A673 (cell line): ENCODE measurements around the gene LSM3. TPM values are rescaled to one million over a fixed set of nuclear protein-coding genes. Genes with fewer than 3 reads are reported as not detected.
"Not testable (repeated sequence)": the region's sequence is repeated elsewhere in the genome, so short reads cannot be mapped to it uniquely, and the experiment has no call there.

Source experiments
- BruUV-seq: library from RNA; stranded (reverse); fragments of 400-500 nt; replicated peaks from 2 replicates; lab custom pipeline; 2021; lab: Mats Ljungman, UMichigan
- CTCF ChIA-PET: fragments of 300-600 bp; sonication (Branson Sonifier 250); formaldehyde crosslinking; loops from one replicate; lab custom pipeline; 2022; ENCODE audit warnings: antibody characterized with exemption; lab: Charles Lee
- POLR2A ChIA-PET: fragments of 300-600 bp; sonication (Branson Sonifier 250); formaldehyde crosslinking; loops from one replicate; lab custom pipeline; 2022; ENCODE audit warnings: antibody characterized with exemption; ENCODE audit not compliant: low non-redundant PET; lab: Charles Lee
- DNase-seq: peaks from one replicate; pipeline ENCODE4 v3.0.0-alpha.2; 2015; ENCODE audit warnings: low spot score
- H3K27ac ChIP-seq: fragments of 200-600 bp; sonication (generic); 2 replicates; pipeline ENCODE4 v1.5.1; 2016; ENCODE audit warnings: mixed run types, low read depth, mild to moderate bottlenecking, mixed read lengths, antibody characterized with exemption, low read length; ENCODE audit not compliant: poor library complexity, severe bottlenecking
- H3K27me3 ChIP-seq: fragments of 200-600 bp; sonication (generic); replicated peaks from 2 replicates; pipeline ENCODE4 v1.6.1; 2017; ENCODE audit warnings: mixed run types, low read depth, mild to moderate bottlenecking, mixed read lengths, antibody characterized with exemption, low read length; ENCODE audit not compliant: insufficient read depth, poor library complexity
- H3K36me3 ChIP-seq: fragments of 200-600 bp; sonication (generic); 2 replicates; pipeline ENCODE4 v1.6.1; 2016; ENCODE audit warnings: mixed run types, mild to moderate bottlenecking, mixed read lengths, antibody characterized with exemption, low read length; ENCODE audit not compliant: insufficient read depth, poor library complexity, severe bottlenecking
- H3K4me1 ChIP-seq: fragments of 200-600 bp; sonication (generic); 2 replicates; pipeline ENCODE4 v1.6.1; 2017; ENCODE audit warnings: mixed run types, mild to moderate bottlenecking, mixed read lengths, antibody characterized with exemption, low read length; ENCODE audit not compliant: insufficient read depth, poor library complexity, severe bottlenecking
- H3K4me3 ChIP-seq: fragments of 200-600 bp; sonication (generic); 2 replicates; pipeline ENCODE4 v1.5.1; 2016; ENCODE audit warnings: low read depth, mixed run types, mild to moderate bottlenecking, mixed read lengths, low read length; ENCODE audit not compliant: poor library complexity, severe bottlenecking
- H3K9me3 ChIP-seq: fragments of 200-600 bp; sonication (generic); 2 replicates; pipeline ENCODE4 v1.6.1; 2016; ENCODE audit warnings: mixed run types, low read depth, mild to moderate bottlenecking, mixed read lengths, antibody characterized with exemption, low read length; ENCODE audit not compliant: poor library complexity, severe bottlenecking
- CTCF ChIP-seq: fragments of 300-800, 200-600 bp; sonication (generic); conservative IDR thresholded peaks from 2 replicates; pipeline ENCODE4 v1.5.1; 2017; ENCODE audit warnings: low read depth, mild to moderate bottlenecking, antibody characterized with exemption, low read length, moderate library complexity, mixed read lengths
- EZH2 ChIP-seq: fragments of 200-600 bp; sonication (generic); IDR thresholded peaks from 2 replicates; pipeline ENCODE4 v1.6.1; 2017; ENCODE audit warnings: borderline replicate concordance, low read depth, mild to moderate bottlenecking, mixed read lengths, antibody characterized with exemption, low read length; ENCODE audit not compliant: poor library complexity, severe bottlenecking
- intact Hi-C: fragments of 100-400 bp; cut with micrococcal nuclease; formaldehyde crosslinking; loops from one replicate; pipeline ENCODE4 v1.10.0; 2022; ENCODE audit not compliant: unreplicated experiment
- total RNA-seq: library from RNA; stranded (reverse); gene quantifications from 2 replicates; pipeline ENCODE4 v1.2.3, GENCODE V29; 2021

Gene LSM3
- total RNA-seq, 1 experiment from 2014 or later: 29.4 TPM

DNA sequence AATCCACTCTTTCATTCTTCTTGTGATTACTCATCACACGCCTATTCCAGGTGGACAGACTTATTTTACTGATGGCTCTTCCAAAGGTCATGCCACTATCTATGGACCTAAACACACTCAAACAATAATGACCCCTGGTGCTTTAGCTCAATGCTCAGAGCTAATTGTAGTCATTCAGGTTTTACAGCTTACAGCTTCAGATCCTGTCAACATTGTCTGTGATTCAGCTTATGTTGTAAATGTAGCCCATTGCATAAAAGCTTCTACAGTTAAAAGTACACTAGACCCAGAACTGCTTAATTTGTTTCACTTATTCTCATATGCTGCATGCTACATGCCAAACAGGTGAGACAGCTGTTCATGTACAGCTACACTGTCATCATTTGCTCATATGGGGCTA lies 49.2 kb downstream of the LSM3 start:
- H3K4me1 ChIP-seq: no peaks in the 10 kb centered on the region
- no peaks in the 10 kb centered on the region for H3K27me3 ChIP-seq

DNA sequence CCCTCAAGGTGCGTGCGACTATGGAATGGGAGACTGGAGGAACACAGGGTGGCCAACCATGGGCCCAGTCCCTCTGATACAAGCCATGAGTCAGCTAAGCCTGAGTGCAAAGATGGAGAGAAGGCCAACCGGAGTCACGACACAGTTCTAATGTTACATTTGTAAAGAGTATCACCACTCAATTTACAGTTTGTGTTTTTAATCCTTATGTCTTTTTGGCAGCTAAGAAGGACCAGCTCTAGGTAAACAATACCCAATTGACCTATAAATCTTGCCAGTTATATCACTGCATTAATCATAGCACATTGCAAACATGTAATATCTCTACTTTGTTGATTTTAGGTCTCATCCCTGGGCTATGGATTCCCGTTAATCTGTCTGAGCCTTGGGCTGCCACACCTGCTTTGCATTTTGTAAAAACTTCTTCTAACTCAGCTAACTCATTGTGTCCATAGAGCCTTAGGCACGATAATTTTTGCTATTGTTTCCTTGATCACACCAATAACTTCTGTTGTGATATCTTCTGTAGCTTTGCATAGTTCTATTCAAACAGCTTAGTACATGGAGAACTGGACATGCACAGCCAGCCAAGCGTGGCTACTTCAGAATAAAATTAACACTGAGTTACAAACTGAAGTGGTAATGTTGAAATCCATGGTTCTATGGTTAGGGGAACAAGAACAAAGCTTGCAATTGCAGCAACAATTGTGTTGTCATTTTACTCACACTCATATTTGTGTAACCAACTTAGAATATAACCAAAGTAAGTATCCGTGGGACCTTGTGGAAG lies 50.3 kb downstream of the LSM3 start:
- Histone ChIP-seq H3K36me3 (no peaks in the 10 kb centered on the region), H3K4me1 (no peaks in the 10 kb centered on the region), H3K27ac (no peak overlapping the region), H3K4me3 (no peak overlapping the region), H3K27me3 (no peaks in the 10 kb centered on the region), H3K9me3 (no peaks in the 10 kb centered on the region)
- no peak for TF ChIP-seq EZH2
- TF ChIP-seq CTCF: no peak
- intact Hi-C loops: no loop called here
- BruUV-seq: no TSS peak
- POLR2A ChIA-PET: interaction anchor here (0.7 kb wide), 1 partner anchor 22 kb away, joined by 3 read pairs; no protein-coding TSS in a partner anchor
- CTCF ChIA-PET: no interaction called here
- DNase-seq: no peak

More for the DNA sequence above, 49.2 kb downstream of the LSM3 start:
- DNase-seq: no peak
- no peak overlapping the region for H3K27ac ChIP-seq
- no peaks in the 10 kb centered on the region for H3K9me3 ChIP-seq
- intact Hi-C loops: no loop called here
- TF ChIP-seq CTCF: no peak
- no peak for TF ChIP-seq EZH2
- H3K36me3 ChIP-seq: no peaks in the 10 kb centered on the region
- ChIA-PET CTCF (no interaction called here), POLR2A (no interaction called here)
- H3K4me3 ChIP-seq: no peak overlapping the region
- BruUV-seq: no TSS peak

- H3K27me3 ChIP-seq, intact Hi-C loops, H3K4me3 ChIP-seq, H3K9me3 ChIP-seq, DNase-seq, BruUV-seq, H3K36me3 ChIP-seq, CTCF ChIA-PET, H3K27ac ChIP-seq, H3K4me1 ChIP-seq: not testable (repeated sequence)
- POLR2A ChIA-PET: interaction anchor here (0.6 to 0.7 kb wide), 2 partner anchors 21 to 84 kb away, joined by 3 read pairs; no protein-coding TSS in a partner anchor
Observed at GRCh38 chr3:14229695-14230094, 51.1 kb downstream of the LSM3 start.

DNA sequence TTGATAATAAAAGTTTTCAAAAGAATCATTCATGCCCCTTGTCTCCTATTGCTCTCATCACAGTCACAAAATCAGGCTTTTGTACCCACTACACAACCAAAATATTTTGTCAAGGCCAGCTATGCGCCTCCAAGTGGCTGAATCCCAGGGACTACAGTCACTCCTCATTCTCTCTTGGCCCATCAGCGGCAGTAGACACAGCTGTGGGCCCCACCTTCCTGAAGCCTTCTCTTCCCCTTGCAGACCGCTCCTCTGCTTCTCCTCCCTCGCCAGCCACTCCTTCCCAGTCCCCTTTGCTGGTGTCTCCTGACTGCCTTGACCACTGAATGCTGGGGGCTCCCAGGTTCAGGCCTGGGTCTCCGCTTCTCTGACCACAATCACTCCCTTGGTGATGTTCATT lies 52.1 kb downstream of the LSM3 start:
- ChIA-PET CTCF (no interaction called here), POLR2A (no interaction called here)
- no peak overlapping the region for H3K4me3 ChIP-seq
- intact Hi-C loops: no loop called here
- no peaks in the 10 kb centered on the region for H3K36me3 ChIP-seq
- H3K27me3 ChIP-seq: no peaks in the 10 kb centered on the region
- no peaks in the 10 kb centered on the region for H3K9me3 ChIP-seq
- no peak for DNase-seq
- TF ChIP-seq CTCF (no peak), EZH2 (no peak)
- no TSS peak for BruUV-seq
- no peaks in the 10 kb centered on the region for H3K4me1 ChIP-seq
- H3K27ac ChIP-seq: no peak overlapping the region
